DMS153 treated with DMSO at 0.1 percent for 48 hours (cell line): ENCODE measurements around the gene CLSTN1.
A peak's percentile ranks its signal among the peaks of the same experiment; 100 is the strongest.

ENCODE experiments used
- DNase-seq: peaks from one replicate; lab custom pipeline; 2025; ENCODE audit not compliant: unreplicated experiment; lab: John Stamatoyannopoulos, UW

Gene CLSTN1

DNA sequence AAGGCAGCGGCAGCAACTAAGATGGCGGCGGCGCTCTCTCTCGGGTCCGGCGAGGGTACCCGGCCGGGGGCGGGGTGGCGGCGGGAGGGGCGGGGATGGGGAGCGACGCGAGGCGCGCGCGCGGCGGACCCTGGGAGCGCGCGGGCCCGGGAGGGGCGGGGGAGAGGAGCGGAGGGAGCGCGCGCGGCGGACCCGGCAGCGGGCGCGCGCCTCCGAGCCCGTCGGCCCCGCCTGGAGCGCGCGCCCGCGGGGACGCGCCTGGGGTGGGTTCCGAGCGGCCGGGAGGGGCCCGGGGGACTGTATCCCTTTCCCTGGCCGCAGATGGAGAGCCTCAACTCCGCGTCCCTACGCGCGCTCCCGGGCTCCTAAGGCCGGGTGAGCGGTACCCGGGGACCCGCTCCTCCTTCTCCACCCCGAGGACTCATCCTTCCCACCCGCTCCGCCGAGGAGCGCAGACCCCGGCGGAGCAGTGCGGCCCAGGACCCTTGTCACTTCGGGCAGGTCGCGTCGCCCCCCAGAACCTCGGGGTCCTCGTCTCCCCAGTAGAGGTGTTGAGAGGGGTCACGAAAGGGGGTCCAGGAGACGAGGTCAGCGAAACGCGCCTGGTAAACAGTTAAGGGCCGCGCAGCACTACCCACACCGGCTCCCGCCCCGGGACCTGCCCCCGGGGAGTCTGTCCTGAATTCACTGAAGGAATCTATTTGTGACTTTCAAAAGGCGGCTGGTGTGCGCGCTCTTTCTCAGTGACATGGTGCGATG, at the start of gene CLSTN1:
Gene CLSTN1, minus strand, starts transcription at position 23 of the 759 bp plus-strand sequence. CDS start 232 bp downstream, outside the sequence.
- peak; percentile 78 for DNase-seq

DNA sequence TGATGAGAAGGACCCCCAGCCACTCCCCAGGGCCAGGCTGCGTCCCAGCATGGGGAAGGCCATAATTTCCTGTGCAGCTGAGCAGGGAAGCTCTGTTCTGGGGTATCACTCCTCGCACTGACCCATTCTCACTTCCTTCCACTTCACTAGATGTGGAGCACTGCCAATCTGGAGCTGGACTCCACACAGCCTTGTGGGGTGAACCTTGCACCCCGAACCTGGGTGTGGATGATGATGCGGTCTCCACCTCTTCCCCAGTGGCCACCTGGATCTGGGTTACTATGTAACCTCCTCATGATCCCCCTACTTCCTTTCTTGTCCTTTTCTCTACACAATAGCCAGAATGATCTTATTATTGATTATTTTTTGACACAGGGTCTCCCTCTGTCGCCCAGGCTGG, 49.6 kb upstream of the CLSTN1 start:
- DNase-seq, result no peak

DNA sequence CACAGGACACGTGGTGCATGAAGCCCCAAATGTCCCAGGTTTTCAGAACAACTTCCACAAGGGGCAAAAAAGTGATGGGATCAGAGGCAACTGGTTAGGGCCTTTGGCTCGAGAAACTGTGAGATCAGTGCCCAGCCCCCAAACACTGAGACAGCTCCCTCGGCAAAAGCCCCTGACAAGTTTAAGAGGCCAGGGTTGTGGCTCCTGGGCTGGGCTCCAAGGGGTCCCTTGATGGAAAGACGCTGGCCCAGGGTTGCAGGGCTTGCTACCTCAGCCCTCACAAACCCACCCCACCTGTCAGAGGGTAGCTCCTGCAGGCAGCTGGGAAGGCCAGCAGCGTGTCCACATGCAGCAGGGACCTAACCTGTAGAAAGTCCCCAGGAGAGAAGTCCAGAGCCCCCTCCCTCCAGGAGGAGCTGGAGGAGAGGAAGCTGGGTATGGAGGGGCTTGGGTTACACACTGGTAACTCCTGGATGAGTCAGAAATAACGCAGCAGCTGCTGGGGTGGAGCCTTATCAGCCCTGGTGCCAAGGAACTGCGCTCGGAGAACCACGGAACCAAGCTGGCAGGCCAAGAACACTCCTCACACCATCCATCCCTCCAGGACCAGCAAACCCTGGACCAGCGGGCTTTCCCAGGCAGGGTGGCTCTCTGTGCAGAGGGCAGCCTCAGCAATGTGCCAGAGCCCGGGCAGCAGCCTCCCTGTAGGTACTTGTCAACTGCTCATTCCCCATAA, 48.8 kb upstream of the CLSTN1 start:
- no peak for DNase-seq

DNA sequence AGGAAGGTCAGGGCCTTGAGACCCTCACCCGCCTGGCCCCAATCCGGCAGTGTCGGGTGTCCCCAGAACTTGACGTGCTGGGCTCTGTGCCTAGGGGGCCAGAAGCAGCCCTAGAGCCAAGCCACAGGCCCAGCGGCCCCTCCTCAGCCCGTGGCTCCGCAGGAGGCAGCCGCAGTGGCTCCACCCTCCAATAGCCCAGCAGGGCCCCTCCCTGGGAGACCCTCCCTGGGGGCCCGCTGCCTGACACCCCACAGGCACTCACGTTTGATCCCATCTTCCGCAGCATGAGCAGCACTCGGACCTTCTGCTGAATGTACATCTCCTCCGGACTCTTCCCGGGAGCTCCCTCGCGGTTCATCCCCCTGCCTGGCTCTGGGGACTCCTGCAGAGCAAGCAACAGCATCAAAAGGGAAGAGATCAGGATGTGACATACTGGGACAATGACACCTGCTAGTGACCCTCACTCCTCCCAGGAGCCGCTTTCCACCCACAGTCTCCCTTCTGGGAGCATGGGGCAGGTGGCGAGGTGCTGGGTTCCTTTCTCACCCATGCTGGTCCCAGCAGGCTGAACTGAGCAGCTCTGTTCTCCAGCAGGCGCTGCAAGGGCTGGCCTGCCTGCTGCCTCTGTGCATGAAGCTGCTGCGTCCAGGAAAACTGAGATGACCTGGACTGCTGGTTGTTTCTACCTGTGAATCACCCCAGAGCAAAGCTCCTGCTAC, 48.1 kb upstream of the CLSTN1 start:
- no peak for DNase-seq

DNA sequence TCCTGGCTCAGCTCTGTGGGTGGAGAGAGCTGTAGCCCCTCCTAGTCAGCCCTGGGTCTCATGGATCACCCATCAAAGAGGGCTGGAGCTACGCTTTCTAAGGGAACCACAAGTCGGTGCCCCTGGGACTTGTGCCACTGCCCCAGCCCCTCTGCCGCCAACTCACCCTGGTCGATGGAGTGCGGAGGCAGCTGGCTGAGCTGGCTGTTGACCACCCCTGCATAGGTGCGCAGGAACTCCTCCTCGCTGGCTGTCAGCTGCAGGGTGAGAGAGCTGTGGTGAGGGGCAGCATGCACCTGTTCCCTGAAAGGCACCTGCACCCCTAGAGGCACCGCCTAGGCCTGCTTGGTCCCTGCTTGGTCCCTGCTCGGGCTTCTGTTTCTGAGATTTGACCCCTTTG, 47.3 kb upstream of the CLSTN1 start:
- DNase-seq, result no peak

DNA sequence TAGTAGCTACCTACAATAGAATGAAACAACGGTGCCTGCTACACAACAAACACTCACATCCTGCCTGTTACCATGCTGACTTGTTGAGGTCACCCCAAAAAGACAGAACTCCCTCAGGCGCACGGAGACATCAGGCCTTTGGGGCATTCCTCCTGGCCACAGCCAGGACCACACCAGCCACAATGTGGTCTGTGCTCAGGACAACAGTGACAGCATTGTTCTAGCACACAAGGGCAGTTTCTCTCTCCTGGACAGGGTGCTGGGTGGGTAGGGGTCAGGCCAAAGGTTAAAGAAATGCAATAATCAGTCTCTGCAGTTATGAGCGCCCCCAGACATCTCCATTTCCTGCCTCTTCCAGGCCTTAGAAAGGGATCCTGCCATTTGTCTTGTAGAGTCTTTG, 46.8 kb upstream of the CLSTN1 start:
- DNase-seq, result no peak

DNA sequence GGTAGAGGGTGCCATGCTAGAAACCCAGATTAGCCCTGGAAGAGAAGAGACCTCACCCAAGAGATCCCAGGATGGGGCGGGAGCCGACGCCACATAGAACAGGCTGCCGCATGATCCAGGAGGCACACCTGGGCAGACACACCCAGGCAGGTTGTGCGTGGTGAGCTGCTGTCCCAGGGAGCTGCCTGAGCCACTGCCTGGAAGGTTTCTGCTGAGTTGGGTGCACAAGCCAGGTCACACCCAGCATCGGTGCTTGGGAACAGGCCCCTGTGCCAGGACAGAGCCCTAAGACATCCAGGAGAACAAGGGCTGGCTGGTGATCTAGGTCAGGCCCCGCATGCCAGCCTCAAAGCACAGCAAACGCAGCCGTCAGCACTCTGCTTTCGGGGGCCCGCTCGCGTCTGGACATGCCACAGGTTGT, 46.1 kb upstream of the CLSTN1 start:
- no peak for DNase-seq

DNA sequence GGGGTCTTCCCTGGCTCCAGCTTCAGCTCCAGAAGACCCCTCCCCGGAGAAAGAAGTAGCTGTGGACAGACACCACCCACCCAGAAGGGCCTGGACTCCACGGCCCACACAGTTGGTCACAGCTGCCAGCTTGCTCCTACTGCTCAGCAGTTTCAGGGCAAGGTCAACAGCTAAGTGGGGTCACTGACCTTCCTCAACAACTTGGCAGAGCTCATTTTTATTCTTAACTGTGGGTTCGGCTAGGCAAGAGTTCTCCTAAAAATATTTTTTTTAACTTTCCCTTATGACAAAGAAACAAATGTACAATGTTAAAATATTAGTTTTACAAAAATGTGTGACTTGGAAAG, 44.5 kb upstream of the CLSTN1 start:
- DNase-seq, result no peak

DNA sequence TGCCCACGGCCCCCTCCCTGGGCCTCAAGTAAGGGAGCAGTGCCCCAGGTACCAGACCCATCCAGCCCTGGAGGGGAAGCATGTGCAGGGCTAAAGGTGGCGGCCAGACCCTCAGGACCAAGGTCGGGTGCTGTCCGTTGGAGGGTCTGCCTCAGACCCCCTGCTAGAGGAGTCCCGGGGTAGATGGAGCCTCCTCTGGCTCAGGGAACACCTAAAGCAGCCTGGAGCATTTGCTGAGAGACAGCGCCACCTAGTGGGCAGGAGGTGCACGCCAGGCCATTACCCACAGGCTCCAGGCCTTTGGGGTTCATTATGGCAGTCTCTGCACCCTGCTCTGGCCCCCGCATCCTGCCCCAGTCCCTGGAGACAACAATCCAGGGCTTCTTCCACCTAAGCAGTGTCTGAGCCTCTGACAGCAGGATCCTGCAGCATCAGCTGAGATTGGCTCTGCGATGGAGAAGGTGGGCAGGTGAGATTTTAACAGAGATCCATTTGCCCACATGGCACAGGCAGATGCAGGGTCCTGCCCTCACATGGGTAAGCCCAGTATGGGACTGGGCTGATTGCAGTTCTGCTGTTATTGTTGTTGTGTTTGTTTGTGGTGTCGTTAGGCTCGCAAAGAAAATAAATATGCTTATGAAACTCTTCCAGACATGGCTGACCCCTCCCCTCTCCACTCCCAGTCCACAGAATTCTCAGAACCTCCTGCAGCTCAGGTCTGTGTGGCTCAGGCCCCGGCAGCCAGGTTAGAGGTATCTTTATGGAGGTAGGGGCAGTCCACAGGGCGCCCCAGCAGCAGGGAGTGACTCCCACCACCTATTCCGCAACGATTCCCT, 43.9 kb upstream of the CLSTN1 start:
- peak; percentile 81 for DNase-seq

DNA sequence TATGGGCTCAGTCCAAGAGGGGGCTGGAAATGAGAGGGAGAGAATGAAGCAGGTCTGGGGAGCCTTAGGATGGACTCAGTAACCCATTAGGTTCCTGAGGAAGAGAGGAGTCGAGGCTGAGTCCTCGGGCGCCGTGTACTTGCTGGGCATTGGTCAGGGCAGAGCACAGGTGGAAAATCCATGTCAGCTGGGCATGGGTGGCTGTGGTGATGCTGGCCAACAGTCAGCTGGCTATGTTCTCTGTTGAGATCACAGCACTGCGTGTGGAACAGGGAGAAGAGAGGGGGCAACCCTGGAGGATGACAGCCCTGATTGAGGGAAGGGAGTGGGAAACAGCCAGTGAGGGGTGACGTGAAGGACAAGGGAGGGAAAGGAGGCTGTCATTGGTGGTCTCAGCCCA, 43.1 kb upstream of the CLSTN1 start:
- DNase-seq, result no peak

DNA sequence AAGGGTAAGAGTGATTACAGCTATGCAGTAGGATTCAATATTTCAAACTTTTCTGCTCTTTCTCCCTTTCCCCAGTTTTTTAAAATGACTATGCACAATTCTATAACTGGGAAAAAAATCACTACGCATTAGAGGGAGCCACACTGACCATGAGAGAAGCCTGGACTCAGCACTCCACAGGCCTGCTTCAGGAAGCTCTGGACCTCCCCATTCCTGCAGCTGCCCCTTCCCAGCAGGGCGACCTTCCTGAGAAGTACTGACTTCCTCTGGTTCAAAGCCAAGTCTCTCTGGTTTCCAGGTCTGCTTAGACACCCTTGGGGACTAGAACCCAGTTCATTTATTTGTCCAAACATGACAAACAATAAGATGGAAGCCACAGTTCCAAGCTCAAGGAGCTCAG, 42.0 kb upstream of the CLSTN1 start:
- no peak for DNase-seq

DNA sequence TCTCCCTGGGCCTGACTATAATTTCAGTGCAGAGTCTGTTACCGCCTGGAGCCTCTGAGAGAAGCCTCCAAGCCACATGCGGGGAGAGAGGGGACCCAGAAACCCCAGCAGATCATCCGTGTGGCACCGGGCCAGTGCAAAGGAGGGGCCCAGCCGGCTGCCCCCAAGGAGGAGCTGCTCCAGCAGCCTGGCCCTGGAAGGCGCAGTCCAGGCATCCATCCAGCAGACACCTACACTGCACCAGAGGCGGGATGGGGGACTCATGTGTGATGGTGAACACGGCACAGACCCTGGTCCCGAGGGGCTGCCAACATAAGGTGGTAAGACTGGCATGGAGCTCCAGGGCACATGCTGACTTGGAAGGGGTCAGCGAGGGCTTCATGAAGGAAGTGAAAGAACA, 39.6 kb upstream of the CLSTN1 start:
- no peak for DNase-seq

DNA sequence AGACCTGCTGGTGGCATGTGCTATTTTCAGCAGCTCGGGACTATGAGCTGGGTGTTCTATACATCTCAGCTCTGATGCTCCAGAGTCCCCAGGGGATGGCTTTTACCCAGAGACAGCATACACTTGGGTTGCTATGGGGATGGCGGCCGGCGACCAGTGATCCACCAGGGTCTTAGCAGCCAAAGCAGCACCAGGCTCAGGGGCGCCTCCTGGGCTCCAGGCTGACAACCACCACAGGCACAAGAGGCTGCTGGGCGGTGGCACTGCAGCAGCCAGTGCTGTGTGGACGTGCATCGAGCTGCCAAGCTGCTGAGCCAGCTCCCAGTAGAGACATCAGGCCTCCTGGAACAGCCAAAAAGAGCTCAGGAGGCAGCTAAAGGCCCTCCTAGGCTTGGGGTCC, 37.6 kb upstream of the CLSTN1 start:
- no peak for DNase-seq

DNA sequence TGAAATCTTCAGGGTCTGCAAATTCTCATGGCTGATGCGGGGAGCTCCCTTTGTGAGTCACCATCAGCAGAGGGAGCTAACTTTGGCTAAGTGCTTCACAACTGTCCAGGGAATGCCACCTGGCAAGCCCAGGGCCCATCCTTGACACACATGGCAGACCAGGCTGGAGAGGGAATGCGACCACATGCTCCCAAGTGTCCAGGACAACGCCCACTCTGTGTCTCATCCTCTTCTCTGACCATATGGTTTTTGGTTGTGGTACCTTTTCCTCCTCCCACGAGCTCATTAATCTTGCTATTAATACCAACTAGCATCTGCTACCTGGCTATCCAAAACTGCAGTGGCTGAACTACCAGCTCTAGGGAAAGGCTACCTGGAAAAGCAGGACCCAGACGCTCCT, 37.1 kb upstream of the CLSTN1 start:
- no peak for DNase-seq

DNA sequence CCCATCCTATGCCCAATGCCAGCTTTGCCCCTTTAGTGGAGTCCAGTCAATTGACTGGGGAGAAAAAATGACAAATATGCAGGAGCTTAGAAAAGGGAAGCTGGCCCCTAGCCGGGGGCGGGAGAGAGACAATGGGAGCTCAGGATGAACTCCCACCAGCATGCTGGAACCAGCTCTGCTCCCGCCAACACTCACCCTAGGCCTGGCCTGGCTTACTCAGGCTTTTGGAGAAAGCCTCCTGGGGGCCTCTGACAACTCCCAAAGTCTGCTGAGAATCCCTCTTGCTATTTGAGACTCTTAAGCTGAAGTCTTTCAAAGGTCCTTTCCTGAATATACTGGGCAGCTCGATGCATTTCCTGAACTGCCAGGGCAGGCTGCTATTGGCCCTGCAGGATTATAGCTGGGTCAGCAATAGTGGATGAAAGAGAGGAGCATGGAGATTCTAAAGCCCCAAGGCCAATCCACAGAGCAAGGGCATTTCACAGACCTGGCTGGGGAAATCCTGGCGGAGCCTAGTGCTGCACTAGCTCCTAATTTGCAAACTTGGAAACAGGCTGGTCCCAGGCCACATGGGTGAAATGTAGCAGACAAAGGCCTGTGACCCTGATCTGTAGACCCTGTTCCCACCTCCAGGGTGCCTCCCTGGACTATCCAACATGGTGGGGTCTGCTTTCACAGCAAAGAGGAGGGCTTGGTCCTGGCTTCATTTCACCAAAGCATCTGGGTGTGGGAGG, 35.7 kb upstream of the CLSTN1 start:
- DNase-seq, result no peak

DNA sequence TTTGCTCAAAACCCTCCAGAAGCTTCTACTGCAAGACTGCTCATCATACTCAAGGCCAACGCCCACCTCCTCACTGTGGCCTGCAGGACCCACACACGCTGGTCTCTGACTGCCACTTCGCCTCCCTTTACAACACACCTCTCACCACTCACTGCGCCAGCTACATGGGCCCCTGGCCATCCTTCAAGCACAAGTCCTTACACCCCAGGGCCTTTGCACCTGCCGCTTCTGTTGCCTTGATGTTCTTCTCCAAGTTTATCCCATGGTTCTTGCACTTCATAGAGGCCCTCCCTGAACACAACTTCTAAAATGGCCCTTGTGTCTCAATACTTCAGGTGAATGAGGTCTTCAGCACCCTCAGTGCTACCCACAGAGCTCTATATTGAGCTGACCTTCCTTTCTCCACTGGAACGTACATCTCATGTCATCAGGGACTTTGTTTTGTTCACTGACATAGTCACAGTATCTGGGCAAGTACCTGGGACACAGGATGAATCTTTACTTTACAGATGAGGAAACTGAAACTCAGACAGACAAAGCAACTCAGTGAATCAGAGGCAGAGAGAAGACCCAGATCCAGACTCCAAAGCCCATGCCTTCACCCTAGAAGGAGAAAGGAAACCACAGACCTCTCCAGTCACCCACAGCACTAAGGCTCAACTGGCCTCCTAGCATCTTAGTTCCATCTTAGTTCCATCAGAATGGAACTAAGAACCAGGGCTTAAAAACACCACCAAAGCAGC, 34.7 kb upstream of the CLSTN1 start:
- DNase-seq, result no peak

DNA sequence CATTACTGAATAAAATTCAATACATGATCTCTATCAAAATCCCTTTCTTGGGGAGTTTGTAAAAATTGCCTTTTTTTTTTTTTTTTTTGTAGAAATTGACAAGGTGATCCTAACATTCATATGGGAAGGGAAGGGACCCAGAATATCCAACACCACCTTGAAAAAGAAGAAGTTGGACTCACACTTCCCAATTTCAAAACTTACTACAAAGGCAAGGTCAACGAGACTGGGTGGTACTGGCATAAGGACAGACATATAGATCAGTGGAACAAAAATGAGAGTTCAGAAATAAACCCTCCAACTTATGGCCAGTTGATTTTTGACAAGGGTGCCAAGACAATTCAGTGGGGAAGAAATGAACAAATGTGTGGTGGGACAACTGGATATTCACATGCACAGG, 31.4 kb upstream of the CLSTN1 start:
- no peak for DNase-seq

DNA sequence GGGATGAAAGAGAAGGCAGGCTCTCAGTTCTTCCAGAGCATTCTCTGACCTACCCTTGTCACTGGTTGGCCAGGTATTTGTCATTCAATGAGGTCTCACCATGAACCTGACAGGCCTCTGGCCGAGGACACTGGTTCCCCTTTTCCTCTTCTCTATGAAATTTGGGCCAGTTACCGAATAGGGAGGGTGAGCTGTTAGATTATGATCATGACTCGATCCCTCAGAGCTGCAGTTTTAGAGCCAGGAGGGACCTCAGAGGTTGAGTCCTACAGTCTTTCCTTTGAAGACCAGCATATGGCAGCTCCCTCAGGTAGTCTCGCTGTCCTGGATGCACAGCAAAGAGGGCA, 29.5 kb upstream of the CLSTN1 start:
- no peak for DNase-seq

DNA sequence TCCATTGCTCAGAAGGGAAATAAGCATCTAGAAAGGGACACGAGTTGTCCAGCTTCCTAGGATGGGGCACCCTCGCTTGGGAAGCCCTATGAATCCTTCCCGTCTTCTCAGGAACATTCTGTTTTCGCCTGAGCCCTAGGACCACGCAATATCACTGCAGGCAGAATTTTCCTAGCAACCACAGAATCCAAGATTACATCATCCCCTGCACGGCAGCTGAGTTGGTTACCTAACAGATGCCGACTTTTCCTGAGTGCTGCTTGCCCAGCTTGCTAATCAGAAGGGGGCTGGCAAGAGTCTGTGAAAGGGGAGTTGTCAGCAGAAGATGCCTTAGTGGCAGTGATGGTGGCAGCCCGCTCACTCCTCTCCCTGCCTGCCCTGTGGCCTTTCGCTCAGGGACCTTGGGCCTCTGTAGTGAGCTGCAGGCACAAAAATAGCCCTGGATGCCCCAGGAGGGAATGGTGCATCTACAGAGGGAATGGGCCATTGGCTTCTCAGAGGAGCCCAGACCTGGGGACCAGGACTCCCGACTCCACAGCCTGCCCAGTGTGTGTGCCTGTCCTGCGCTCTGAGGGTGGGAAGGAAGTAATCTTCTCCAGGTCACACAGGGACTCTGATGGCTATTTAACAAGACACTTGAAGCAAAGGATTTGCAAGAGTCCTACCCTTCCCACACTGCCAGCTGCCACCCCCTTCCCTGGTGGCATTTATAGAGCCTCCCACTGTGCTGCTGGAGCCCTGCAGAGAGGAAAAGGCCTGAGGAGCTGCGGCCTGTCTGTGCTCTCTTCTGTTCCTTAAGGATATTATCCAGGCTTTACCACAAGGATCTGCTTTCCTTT, 28.9 kb upstream of the CLSTN1 start:
- no peak for DNase-seq
